ENCODE measurements around the gene DUSP2. TPM values are rescaled to one million over a fixed set of nuclear protein-coding genes. Genes with fewer than 3 reads are reported as not detected.

The DUSP2 gene
- total and polyA plus RNA-seq, 10 of the 15 experiments (the other 5 are each of a cell fraction or from before 2014, with no cell fraction given), result 9.7 to 212 (median 57.2) TPM

- Histone ChIP-seq H3K4me2 (ENCODE audit: control insufficient read depth, insufficient read depth) (peak overlapping the region; percentile 95), H3K27me3 (replicated peaks in 1 of 2; ENCODE audit: control insufficient read depth in 2 of 2, insufficient read depth in 2 of 2, low read length in 1 of 2) (no peaks in the 10 kb centered on the region), H3K9me3 (replicated peaks; ENCODE audit: control insufficient read depth, insufficient read depth, low read length) (no peaks in the 10 kb centered on the region), H3K4me3 (peak overlapping the region; percentile 92), H3K4me1 (ENCODE audit: control insufficient read depth, insufficient read depth, low read length) (peaks cover 41% of the 10 kb centered on the region), H3K36me3 (ENCODE audit: control insufficient read depth in 2 of 2, insufficient read depth in 2 of 2, low read length in 1 of 2) (peaks cover 7% of the 10 kb centered on the region in 2 experiments; a peak in 2 of 4 replicates), H4K20me1 (ENCODE audit: control insufficient read depth, insufficient read depth) (no peaks in the 10 kb centered on the region), H2AFZ (ENCODE audit: control insufficient read depth, low read depth, low read length) (no peak overlapping the region), H3K27ac (ENCODE audit: control insufficient read depth, insufficient read depth) (peak overlapping the region; percentile 89), H3K79me2 (ENCODE audit: control insufficient read depth, insufficient read depth, low read length) (peaks cover 29% of the 10 kb centered on the region), H3K9ac (ENCODE audit: control insufficient read depth, insufficient read depth, low read length) (peak overlapping the region; percentile 84)
- in situ Hi-C loops (cut with MboI) (loop anchor here (5.0 kb wide), 2 partner anchors 34 to 119 kb away; no protein-coding TSS in a partner anchor), intact Hi-C loops (cut with micrococcal nuclease; ENCODE audit: unreplicated experiment) (no loop called here)
- POLR2A ChIA-PET, result interaction anchor here (0.6 to 9.5 kb wide), 6 partner anchors 9 to 65 kb away, joined by 3 to 161 read pairs (median 13); partner anchors contain the start of gene STARD7
- no peak for DNase-seq (ENCODE audit: low read depth, low spot score)
- no peak for ATAC-seq
- CTCF ChIA-PET, result interaction anchor here (1.0 to 14.4 kb wide), 8 partner anchors 8 to 62 kb away, joined by 3 to 535 read pairs (median 8); no protein-coding TSS in a partner anchor
- FAIRE-seq, result no peak
- 8% methylated on average over 10 of the region's 10 CpGs for WGBS (ENCODE audit: insufficient coverage, insufficient replicate concordance, low lambda C conversion rate, missing lambda C conversion rate)
- RAD21 ChIA-PET (ENCODE audit: unreplicated experiment), result interaction anchor here (0.7 to 18.1 kb wide), 6 partner anchors 14 to 118 kb away, joined by 3 to 463 read pairs (median 21); partner anchors contain the start of gene STARD7
- no TSS peak for BruUV-seq (replicated peaks)
- SMC1A ChIA-PET (ENCODE audit: uncharacterized antibody, unreplicated experiment), result interaction anchor here (0.7 to 14.4 kb wide), 6 partner anchors 9 to 30 kb away, joined by 3 to 338 read pairs (median 3); no protein-coding TSS in a partner anchor
- TF ChIP-seq POU2F2 (IDR thresholded peaks at IDR 0.05; ENCODE audit: borderline replicate concordance, low read depth, low read length) (peak; percentile 69; the same call in 1 of the 3 replicates), SUZ12 (IDR thresholded peaks at IDR 0.05; ENCODE audit: unreplicated experiment) (no peak), POLR2AphosphoS5 (IDR thresholded peaks at IDR 0.05; ENCODE audit: low read length) (peak; percentile 41), SMAD1 (IDR thresholded peaks at IDR 0.05; ENCODE audit: low read depth, partially characterized antibody) (peak; percentile 96), HDGF (IDR thresholded peaks at IDR 0.05) (no peak), WRNIP1 (IDR thresholded peaks at IDR 0.05; ENCODE audit: borderline replicate concordance, low read depth, low read length) (0 out of 2 replicates have a peak, but pooled peaks have one; percentile 30), PML (IDR thresholded peaks at IDR 0.05; ENCODE audit: low read length) (no peak), EGR1 (IDR thresholded peaks at IDR 0.05; ENCODE audit: borderline replicate concordance in 1 of 2, low read depth in 2 of 2, low read length in 2 of 2) (0 out of 3 replicates have a peak, but pooled peaks of 1 of the 2 experiments have one; percentile 16), MXI1 (IDR thresholded peaks at IDR 0.05; ENCODE audit: low read depth, low read length) (peak; percentile 67), CUX1 (IDR thresholded peaks at IDR 0.05; ENCODE audit: insufficient replicate concordance, low read depth, low read length) (no peak), SRF (IDR thresholded peaks at IDR 0.05; ENCODE audit: low read depth in 2 of 2, low read length in 2 of 2) (no peak), POLR2AphosphoS2 (IDR thresholded peaks at IDR 0.05; ENCODE audit: low read depth, low read length) (peak; percentile 2), CHD1 (IDR thresholded peaks at IDR 0.05; ENCODE audit: low read depth, low read length) (0 out of 2 replicates have a peak, but pooled peaks have one; percentile 81)
- TF ChIP-seq, protein P1, sequence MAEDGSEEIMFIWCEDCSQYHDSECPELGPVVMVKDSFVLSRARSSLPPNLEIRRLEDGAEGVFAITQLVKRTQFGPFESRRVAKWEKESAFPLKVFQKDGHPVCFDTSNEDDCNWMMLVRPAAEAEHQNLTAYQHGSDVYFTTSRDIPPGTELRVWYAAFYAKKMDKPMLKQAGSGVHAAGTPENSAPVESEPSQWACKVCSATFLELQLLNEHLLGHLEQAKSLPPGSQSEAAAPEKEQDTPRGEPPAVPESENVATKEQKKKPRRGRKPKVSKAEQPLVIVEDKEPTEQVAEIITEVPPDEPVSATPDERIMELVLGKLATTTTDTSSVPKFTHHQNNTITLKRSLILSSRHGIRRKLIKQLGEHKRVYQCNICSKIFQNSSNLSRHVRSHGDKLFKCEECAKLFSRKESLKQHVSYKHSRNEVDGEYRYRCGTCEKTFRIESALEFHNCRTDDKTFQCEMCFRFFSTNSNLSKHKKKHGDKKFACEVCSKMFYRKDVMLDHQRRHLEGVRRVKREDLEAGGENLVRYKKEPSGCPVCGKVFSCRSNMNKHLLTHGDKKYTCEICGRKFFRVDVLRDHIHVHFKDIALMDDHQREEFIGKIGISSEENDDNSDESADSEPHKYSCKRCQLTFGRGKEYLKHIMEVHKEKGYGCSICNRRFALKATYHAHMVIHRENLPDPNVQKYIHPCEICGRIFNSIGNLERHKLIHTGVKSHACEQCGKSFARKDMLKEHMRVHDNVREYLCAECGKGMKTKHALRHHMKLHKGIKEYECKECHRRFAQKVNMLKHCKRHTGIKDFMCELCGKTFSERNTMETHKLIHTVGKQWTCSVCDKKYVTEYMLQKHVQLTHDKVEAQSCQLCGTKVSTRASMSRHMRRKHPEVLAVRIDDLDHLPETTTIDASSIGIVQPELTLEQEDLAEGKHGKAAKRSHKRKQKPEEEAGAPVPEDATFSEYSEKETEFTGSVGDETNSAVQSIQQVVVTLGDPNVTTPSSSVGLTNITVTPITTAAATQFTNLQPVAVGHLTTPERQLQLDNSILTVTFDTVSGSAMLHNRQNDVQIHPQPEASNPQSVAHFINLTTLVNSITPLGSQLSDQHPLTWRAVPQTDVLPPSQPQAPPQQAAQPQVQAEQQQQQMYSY (CRISPR knock-in tag; IDR thresholded peaks at IDR 0.05), result peak; percentile 2; the same call in 1 of the 2 replicates
Measured at GRCh38 chr2:96143231-96143847, 1.9 kb downstream of the DUSP2 start.

All from GM12878 (cell line).